ENCODE data around the gene FAM216A. TPM values are rescaled to one million over a fixed set of nuclear protein-coding genes. Genes with fewer than 3 reads are reported as not detected.

The FAM216A gene
- total and polyA plus RNA-seq, 4 donors, result 3.6 to 7.4 (median 4.7) TPM

GRCh38 chr12:110537605-110538409, 69.2 kb downstream of the FAM216A start (continued):
- TF ChIP-seq REST (IDR thresholded peaks at IDR 0.05), result peak; percentile 31
- no peak for TF ChIP-seq EGR1 (IDR thresholded peaks at IDR 0.05; ENCODE audit: low read depth in 2 of 2)
- peak; percentile 43 to 67 for TF ChIP-seq HNF4A (conservative IDR thresholded peaks at IDR 0.05)
- TF ChIP-seq FOXA2 (IDR thresholded peaks at IDR 0.05), result no peak
- TF ChIP-seq HNF4G (IDR thresholded peaks at IDR 0.05), result peak; percentile 37
- TF ChIP-seq SP1 (IDR thresholded peaks at IDR 0.05), result peak; percentile 92
- no peak for TF ChIP-seq GABPA (IDR thresholded peaks at IDR 0.05 in 1 of 2, conservative IDR thresholded peaks at IDR 0.05 in 1 of 2)

- peaks cover 0 to 4% (median 2%) of the 10 kb centered on the region in 4 donors for H3K36me3 ChIP-seq (ENCODE audit: control insufficient read depth in 4 of 4, insufficient read depth in 3 of 4, low read depth in 1 of 4, low read length in 3 of 4)
- no peaks in the 10 kb centered on the region for H3K27me3 ChIP-seq (ENCODE audit: control insufficient read depth in 4 of 4, insufficient read depth in 4 of 4, low read length in 3 of 4)
- H3K4me3 ChIP-seq (ENCODE audit: low read depth in 1 of 3, low read length in 3 of 3), result no peak overlapping the region
- peaks cover 9 to 36% (median 34%) of the 10 kb centered on the region in 4 donors for H3K4me1 ChIP-seq (ENCODE audit: control insufficient read depth in 4 of 4, insufficient read depth in 4 of 4, low read length in 3 of 4)
- WGBS, result 92% methylated on average over 5 of the region's 5 CpGs
- TF ChIP-seq FOXA1 (IDR thresholded peaks at IDR 0.05) (no peak), YY1 (IDR thresholded peaks at IDR 0.05) (no peak), RAD21 (IDR thresholded peaks at IDR 0.05) (no peak)
- DNase-seq (ENCODE audit: low spot score), result no peak
- peak overlapping the region; percentile 67 to 88 for H3K27ac ChIP-seq (ENCODE audit: low read depth in 1 of 2, low read length in 2 of 2)
- no peak overlapping the region for H3K9ac ChIP-seq (ENCODE audit: low read depth in 1 of 2, low read length in 2 of 2)
- H3K9me3 ChIP-seq (ENCODE audit: control insufficient read depth in 4 of 4, low read length in 3 of 4), result no peaks in the 10 kb centered on the region
Observed at GRCh38 chr12:110538869-110539622, 70.4 kb downstream of the FAM216A start.

Small RNAs within 50 kb of the gene (small RNA-seq; reads per million reads assigned to genes)
- not detected for gene RF00278

Other genes with a start within 250 kb of the FAM216A start
- gene ATP2A2, start 187.6 kb upstream of the FAM216A start, total RNA-seq, result 100 to 1,000 TPM in 1 of 2 donors, 10 to 100 TPM in 1; 60.8 to 198 TPM
- gene ATP2A2, start 187.6 kb upstream of the FAM216A start, polyA plus RNA-seq, result 10 to 100 TPM; 20.9 to 74.3 TPM
- gene ANAPC7, start 65.1 kb upstream of the FAM216A start, total RNA-seq, result 10 to 100 TPM; 19.3 to 21.1 TPM
- 10 to 100 TPM; 11.4 to 13.3 TPM for gene ANAPC7, start 65.1 kb upstream of the FAM216A start, polyA plus RNA-seq
- gene ARPC3, start 18.5 kb upstream of the FAM216A start, total RNA-seq, result 100 to 1,000 TPM in 1 of 2 donors, 10 to 100 TPM in 1; 86.2 to 101 TPM
- gene ARPC3, start 18.5 kb upstream of the FAM216A start, polyA plus RNA-seq, result 100 to 1,000 TPM; 130 to 140 TPM
- gene GPN3, start 588 bp upstream of the FAM216A start, total RNA-seq, result 10 to 100 TPM; 13.4 to 17.7 TPM
- gene GPN3, start 588 bp upstream of the FAM216A start, polyA plus RNA-seq, result 10 to 100 TPM; 19.6 to 47.2 TPM
- 10 to 100 TPM; 48.0 to 61.5 TPM for gene VPS29, start 33.3 kb downstream of the FAM216A start, total RNA-seq
- 100 to 1,000 TPM in 1 of 2 donors, 10 to 100 TPM in 1; 74.1 to 170 TPM for gene VPS29, start 33.3 kb downstream of the FAM216A start, polyA plus RNA-seq
- under 1 TPM; 0.33 to 0.56 TPM for gene RAD9B, start 33.5 kb downstream of the FAM216A start, total RNA-seq
- under 1 TPM; 0.14 to 0.22 TPM for gene RAD9B, start 33.5 kb downstream of the FAM216A start, polyA plus RNA-seq
- gene PPTC7, start 114.5 kb downstream of the FAM216A start, total RNA-seq, result 10 to 100 TPM in 1 of 2 donors, 1 to 10 TPM in 1; 8.5 to 15.7 TPM
- 1 to 10 TPM; 5.6 to 8.2 TPM for gene PPTC7, start 114.5 kb downstream of the FAM216A start, polyA plus RNA-seq
- gene TCTN1, start 145.3 kb downstream of the FAM216A start, total RNA-seq, result 10 to 100 TPM; 11.3 to 12.0 TPM
- 10 to 100 TPM in 1 of 2 donors, 1 to 10 TPM in 1; 6.0 to 10.4 TPM for gene TCTN1, start 145.3 kb downstream of the FAM216A start, polyA plus RNA-seq
- 1 to 10 TPM; 2.6 to 5.4 TPM for gene HVCN1, start 220.3 kb downstream of the FAM216A start, total RNA-seq
- 1 to 10 TPM; 1.8 to 2.3 TPM for gene HVCN1, start 220.3 kb downstream of the FAM216A start, polyA plus RNA-seq